OCI-LY3 (cell line): Measurements from ENCODE around the gene EFCAB6.

Experiments used
- CTCF ChIP-seq: fragments of 200-600, 300-600 bp; sonication (generic); IDR thresholded peaks from 2 replicates; pipeline ENCODE4 v1.5.1; 2014; ENCODE audit warnings: antibody characterized with exemption, low read length, low read depth
- EZH2phosphoT487 ChIP-seq: fragments of 200-600 bp; shearing (Covaris generic); IDR thresholded peaks from 2 replicates; pipeline ENCODE4 v1.6.1; 2018; ENCODE audit warnings: antibody characterized with exemption, mixed run types, low read depth

DNA sequence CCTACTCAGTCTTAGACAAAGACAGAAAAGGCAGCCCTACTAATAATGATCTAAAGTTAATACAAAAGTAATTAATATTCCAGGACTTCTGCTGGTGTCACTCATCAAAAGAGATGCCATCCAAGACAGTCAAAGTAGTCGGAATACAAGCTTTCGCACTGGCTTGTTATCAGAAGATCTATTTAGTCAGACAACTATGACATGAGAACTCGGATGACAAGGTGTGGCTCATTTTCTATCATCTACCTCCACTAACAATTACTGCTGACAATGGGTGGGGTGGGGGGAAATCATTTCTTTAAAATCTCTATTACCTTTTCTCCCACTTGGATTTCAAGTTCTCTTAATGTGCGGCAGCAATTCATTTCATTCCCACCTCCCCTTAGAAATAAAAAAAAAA lies 56.7 kb downstream of the EFCAB6 start:
- TF ChIP-seq EZH2phosphoT487: no peak
- TF ChIP-seq CTCF: no peak
